Measurements from ENCODE around the gene LMAN1L. TPM values are rescaled to one million over a fixed set of nuclear protein-coding genes. Genes with fewer than 3 reads are reported as not detected.

LMAN1L gene
- total RNA-seq (2014; rRNA removed; shearing (Covaris generic)), result not detected in 2 replicates

DNA sequence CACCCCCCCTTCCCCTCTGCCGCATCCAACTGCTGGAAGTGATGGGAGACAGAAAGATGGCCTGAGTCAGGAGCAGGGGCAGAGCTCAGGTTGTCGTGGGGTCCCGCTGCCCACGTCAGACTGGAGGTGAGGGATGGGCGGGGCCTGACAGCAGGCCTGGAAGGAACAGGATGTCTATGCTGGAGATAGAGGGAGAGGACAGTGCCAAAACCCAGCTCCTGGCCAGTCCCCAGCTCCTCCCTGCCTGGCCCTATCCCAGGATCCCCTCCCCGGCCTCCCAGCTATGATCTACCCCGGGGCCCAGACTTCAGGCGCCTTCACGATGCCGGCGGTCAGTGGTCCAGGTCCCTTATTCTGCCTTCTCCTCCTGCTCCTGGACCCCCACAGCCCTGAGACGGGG is at the start of gene LMAN1L:
LMAN1L (plus strand) TSS at position 303 of the 400 bp plus-strand sequence; CDS start at position 323, 20 bp downstream.
- DNase-seq, result no peak
- H3K27me3 ChIP-seq (ENCODE audit: control insufficient read depth, insufficient read depth, low read length), result no peaks in the 10 kb centered on the region
- H3K4me3 ChIP-seq (ENCODE audit: insufficient read depth, low read depth, low read length), result no peak within 1 kb of the TSS
- H3K36me3 ChIP-seq (replicated peaks; ENCODE audit: control insufficient read depth, insufficient read depth, low read length), result no peaks in the 10 kb centered on the region

- Histone ChIP-seq H3K4me3 (ENCODE audit: insufficient read depth, low read depth, low read length) (no peak overlapping the region), H3K36me3 (replicated peaks; ENCODE audit: control insufficient read depth, insufficient read depth, low read length) (no peaks in the 10 kb centered on the region), H3K27me3 (ENCODE audit: control insufficient read depth, insufficient read depth, low read length) (no peaks in the 10 kb centered on the region)
- peak; percentile 40 for DNase-seq
Measured at GRCh38 chr15:74763416-74763815, 49.2 kb upstream of the LMAN1L start.

DNA sequence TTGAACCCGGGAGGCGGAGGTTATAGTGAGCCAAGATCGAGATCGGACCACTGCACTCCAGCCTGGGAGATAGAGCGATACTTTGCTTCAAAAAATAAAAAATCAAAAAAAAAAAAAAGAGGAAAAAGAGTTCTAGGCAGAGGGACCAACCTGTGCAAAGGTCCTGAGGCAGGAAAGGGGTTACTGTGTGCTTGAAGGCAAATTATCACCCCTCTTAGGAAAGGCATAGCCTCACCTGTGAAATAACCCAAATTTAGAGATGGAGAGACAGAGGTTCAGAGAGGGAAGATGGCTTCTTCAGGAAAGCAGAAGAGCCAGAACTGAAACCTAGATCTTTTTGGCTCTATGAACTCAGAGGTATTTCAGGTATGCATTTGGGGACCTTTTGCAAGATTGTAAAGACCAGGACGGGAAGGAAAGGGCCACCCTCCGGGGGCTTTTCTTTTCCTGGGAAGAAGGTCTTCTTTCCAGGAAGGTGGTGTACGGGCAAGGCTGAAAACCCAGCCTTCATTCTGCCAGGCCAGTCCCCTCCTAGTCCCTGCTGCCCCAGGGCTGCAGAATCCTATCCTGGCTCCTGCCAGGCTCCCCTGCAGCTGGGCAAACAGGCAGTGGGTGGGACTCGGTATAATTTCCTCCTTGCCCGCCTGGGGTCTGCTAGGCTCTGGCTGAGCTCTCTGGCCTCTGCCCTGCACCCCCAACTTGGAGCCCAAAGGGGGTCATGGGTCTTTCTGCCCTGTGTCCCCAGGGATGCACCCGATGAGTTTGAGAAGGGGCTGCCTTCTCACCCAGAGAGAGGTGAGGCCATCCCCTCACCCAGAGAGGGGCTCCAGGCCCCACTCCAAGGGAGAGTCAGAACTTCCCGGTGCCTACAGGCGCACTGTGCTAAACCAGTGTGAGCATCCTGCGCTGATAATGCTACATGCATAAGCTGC is 45.2 kb upstream of the LMAN1L start:
- DNase-seq, result no peak
- no peaks in the 10 kb centered on the region for H3K27me3 ChIP-seq (ENCODE audit: control insufficient read depth, insufficient read depth, low read length)
- H3K4me3 ChIP-seq (ENCODE audit: insufficient read depth, low read depth, low read length), result no peak overlapping the region
- no peaks in the 10 kb centered on the region for H3K36me3 ChIP-seq (replicated peaks; ENCODE audit: control insufficient read depth, insufficient read depth, low read length)

- DNase-seq, result peak; percentile 69
- Histone ChIP-seq H3K27me3 (ENCODE audit: control insufficient read depth, insufficient read depth, low read length) (no peaks in the 10 kb centered on the region), H3K4me3 (ENCODE audit: insufficient read depth, low read depth, low read length) (no peak overlapping the region), H3K36me3 (replicated peaks; ENCODE audit: control insufficient read depth, insufficient read depth, low read length) (no peaks in the 10 kb centered on the region)
Measured at GRCh38 chr15:74768099-74768770, 44.4 kb upstream of the LMAN1L start.

DNA sequence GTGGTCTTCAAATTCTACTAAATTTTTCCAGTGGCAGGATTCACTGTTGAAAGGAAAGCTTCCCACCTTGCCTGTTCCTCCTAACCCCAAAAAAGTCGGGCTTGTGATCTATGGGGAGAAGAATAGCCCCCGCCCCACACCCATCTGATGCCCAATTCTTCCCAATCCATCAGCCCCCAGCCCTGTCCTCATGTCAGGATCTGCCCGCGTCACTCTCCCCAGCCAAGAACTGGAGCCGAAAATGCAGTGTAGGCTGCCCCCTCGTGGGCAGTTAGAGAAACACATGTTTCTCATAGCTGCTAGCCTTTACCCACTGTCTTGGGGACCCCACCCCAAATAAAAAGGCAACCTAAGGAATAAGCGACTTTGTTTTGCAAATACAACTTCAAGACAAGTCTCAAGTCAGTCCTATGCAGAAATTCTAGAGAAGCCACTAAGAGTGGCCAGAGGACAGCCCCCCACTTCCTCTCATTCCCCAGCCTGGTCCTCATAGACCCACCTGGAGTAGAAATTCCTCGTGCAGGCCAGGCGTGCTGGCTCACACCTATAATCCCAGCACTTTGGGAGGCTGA is 43.8 kb upstream of the LMAN1L start:
- Histone ChIP-seq H3K27me3 (ENCODE audit: control insufficient read depth, insufficient read depth, low read length) (no peaks in the 10 kb centered on the region), H3K4me3 (ENCODE audit: insufficient read depth, low read depth, low read length) (no peak overlapping the region), H3K36me3 (replicated peaks; ENCODE audit: control insufficient read depth, insufficient read depth, low read length) (no peaks in the 10 kb centered on the region)
- DNase-seq, result peak; percentile 91

DNA sequence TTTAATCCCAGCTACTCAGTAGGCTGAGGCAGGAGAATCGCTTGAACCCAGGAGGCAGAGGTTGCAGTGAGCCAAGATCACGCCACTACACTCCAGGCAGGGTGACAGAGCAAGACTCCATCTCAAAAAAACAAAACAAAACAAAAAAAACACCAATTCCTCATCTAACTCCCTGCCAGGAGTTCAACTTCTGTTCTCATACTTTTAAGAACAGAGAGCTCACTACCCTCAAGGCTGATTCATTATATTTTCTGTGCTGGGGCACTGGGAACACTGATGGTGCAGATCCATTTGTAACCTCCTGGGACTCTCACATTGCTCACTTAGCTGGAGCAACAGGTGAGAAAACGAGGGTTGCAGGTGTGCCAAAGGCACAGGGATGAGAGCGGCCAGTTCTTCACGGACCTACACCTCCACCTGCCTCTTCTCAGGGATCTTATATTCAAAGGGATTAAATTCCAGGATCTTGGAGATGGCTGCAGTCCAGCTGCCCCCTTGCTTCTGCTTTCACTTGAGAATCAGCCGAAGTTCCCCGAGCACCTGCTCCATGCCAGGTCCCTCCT is 43.1 kb upstream of the LMAN1L start:
- Histone ChIP-seq H3K36me3 (replicated peaks; ENCODE audit: control insufficient read depth, insufficient read depth, low read length) (no peaks in the 10 kb centered on the region), H3K4me3 (ENCODE audit: insufficient read depth, low read depth, low read length) (no peak overlapping the region), H3K27me3 (ENCODE audit: control insufficient read depth, insufficient read depth, low read length) (no peaks in the 10 kb centered on the region)
- no peak for DNase-seq

- no peak for DNase-seq
- Histone ChIP-seq H3K4me3 (ENCODE audit: insufficient read depth, low read depth, low read length) (no peak overlapping the region), H3K36me3 (replicated peaks; ENCODE audit: control insufficient read depth, insufficient read depth, low read length) (no peaks in the 10 kb centered on the region), H3K27me3 (ENCODE audit: control insufficient read depth, insufficient read depth, low read length) (no peaks in the 10 kb centered on the region; the same call in 1 of the 2 replicates)
Measured at GRCh38 chr15:74770211-74770903, 42.3 kb upstream of the LMAN1L start.

DNA sequence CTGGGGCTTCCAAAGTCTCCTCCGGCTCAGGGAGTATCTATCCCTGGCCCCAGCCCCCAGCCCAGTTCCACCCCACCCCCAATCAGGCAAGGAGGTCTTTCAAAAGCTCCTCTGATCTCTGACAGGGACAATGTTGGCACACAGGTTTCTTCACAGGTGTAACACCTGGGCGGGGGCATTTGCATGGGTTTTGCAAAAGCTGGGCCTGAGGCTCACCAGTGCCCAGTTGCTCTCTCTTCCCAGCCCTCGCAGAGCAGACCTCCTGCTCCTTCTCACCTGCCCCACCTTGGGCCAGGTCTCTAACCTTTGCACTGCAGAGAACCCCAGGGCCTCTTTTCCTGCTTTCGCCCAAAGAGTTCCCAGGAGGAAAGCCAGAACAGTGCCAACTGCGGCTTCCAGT is 39.3 kb upstream of the LMAN1L start:
- Histone ChIP-seq H3K27me3 (ENCODE audit: control insufficient read depth, insufficient read depth, low read length) (no peaks in the 10 kb centered on the region; the same call in 1 of the 2 replicates), H3K36me3 (replicated peaks; ENCODE audit: control insufficient read depth, insufficient read depth, low read length) (no peaks in the 10 kb centered on the region), H3K4me3 (ENCODE audit: insufficient read depth, low read depth, low read length) (no peak overlapping the region)
- no peak for DNase-seq

- Histone ChIP-seq H3K4me3 (ENCODE audit: insufficient read depth, low read depth, low read length) (no peak overlapping the region), H3K27me3 (ENCODE audit: control insufficient read depth, insufficient read depth, low read length) (no peaks in the 10 kb centered on the region; the same call in 1 of the 2 replicates), H3K36me3 (replicated peaks; ENCODE audit: control insufficient read depth, insufficient read depth, low read length) (no peaks in the 10 kb centered on the region)
- peak; percentile 79 for DNase-seq
Measured at GRCh38 chr15:74773731-74774252, 38.8 kb upstream of the LMAN1L start.

DNA sequence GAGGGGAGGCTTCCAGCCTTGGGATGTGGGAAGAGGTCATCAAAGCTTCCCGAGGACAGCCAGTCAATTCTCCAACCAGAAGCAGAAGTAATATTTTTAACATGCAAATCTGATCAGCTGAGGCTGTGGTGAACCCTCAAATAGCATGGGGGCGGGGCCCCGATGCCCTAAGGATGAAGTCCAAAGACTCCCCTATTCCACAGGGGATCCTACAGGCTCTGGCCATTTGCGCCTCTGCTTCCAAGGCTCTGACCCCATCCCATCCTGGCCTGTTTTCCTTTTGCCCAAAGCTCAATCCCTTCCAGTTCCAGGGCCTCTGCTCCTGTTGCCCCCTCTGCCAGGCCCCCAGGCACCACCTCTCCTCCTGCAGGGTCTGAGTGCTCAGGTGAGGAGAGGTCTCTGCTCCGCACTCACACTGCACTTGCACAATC is 37.5 kb upstream of the LMAN1L start:
- H3K36me3 ChIP-seq (replicated peaks; ENCODE audit: control insufficient read depth, insufficient read depth, low read length), result no peaks in the 10 kb centered on the region

DNA sequence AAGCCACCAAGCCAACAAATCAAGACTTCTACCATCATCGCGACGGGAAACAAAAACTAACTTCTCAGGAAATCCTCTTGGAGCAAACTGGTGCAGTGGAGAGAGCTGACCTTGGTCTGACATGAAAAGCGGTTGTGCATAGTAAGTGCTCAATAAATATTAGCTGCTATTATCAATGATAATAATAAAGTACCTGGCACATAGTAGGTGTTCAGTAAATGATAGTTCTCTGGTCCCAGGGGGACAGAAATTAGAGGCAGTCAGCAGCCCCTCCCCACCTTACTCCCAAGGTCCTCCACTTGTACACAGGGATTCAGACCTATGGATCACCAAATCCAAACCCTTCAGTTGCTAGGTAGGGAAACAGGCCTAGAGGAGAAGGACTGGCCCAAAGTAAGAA is 36.7 kb upstream of the LMAN1L start:
- no peak for DNase-seq
- Histone ChIP-seq H3K36me3 (replicated peaks; ENCODE audit: control insufficient read depth, insufficient read depth, low read length) (no peaks in the 10 kb centered on the region), H3K4me3 (ENCODE audit: insufficient read depth, low read depth, low read length) (no peak overlapping the region), H3K27me3 (ENCODE audit: control insufficient read depth, insufficient read depth, low read length) (peaks cover 5% of the 10 kb centered on the region)

More for the DNA sequence above, 37.5 kb upstream of the LMAN1L start:
- DNase-seq, result no peak
- H3K27me3 ChIP-seq (ENCODE audit: control insufficient read depth, insufficient read depth, low read length), result no peaks in the 10 kb centered on the region; the same call in 1 of the 2 replicates
- H3K4me3 ChIP-seq (ENCODE audit: insufficient read depth, low read depth, low read length), result no peak overlapping the region

- H3K36me3 ChIP-seq (replicated peaks; ENCODE audit: control insufficient read depth, insufficient read depth, low read length), result no peaks in the 10 kb centered on the region
- DNase-seq, result peak; percentile 71
- H3K4me3 ChIP-seq (ENCODE audit: insufficient read depth, low read depth, low read length), result no peak overlapping the region
- peaks cover 10% of the 10 kb centered on the region for H3K27me3 ChIP-seq (ENCODE audit: control insufficient read depth, insufficient read depth, low read length)
Measured at GRCh38 chr15:74776821-74777768, 35.5 kb upstream of the LMAN1L start.
